AG08396 (cell line): ENCODE results near the gene PLCD1.
A peak's percentile ranks its signal among the peaks of the same experiment; 100 is the strongest.
"Not testable (repeated sequence)": the region's sequence is repeated elsewhere in the genome, so short reads cannot be mapped to it uniquely, and the experiment has no call there.

ENCODE experiments used
- DNase-seq: peaks from one replicate; pipeline ENCODE4 v3.0.0; 2012; ENCODE audit warnings: low spot score, mixed read lengths

The PLCD1 gene

DNA sequence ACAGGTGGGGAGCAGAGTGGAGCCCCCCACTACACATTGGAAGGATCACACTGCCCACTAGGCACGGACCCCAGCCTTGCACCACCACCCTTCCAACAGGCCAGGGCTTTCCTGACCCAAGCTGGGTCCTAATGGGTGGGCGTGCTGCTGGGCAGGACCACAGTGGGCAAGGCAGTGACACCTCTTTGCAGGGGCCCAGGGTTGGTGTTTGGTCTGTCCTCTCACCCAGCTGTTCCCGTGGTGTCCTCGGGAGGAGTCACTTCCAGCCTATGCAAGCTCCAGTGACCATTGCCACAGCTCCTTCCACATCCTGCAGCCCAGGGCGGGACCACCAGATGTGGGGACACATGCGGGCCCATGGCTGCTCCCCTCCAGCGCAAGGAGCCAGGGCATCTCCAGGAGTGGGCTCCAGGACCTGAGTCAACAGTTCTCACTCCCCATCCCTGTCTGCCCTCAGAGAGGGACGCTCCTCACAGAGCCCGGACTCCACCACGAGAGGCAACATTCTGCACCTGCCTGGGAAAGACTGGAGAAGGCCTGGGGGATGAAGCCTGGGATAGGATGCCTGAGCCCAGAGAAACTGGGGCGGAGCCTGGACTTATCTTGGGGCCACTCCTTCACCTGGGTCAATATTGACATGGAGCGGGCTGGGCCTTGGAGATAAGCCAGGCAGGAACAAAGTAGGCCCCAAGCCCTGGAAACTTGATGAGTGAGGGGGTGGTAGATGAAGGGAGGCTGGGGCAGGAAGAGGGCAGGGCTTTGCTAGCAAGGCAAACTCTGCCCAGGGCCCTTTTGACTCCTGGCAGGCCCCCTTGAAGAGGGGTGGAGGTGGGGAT, 42.7 kb downstream of the PLCD1 start:
- DNase-seq: no peak

DNA sequence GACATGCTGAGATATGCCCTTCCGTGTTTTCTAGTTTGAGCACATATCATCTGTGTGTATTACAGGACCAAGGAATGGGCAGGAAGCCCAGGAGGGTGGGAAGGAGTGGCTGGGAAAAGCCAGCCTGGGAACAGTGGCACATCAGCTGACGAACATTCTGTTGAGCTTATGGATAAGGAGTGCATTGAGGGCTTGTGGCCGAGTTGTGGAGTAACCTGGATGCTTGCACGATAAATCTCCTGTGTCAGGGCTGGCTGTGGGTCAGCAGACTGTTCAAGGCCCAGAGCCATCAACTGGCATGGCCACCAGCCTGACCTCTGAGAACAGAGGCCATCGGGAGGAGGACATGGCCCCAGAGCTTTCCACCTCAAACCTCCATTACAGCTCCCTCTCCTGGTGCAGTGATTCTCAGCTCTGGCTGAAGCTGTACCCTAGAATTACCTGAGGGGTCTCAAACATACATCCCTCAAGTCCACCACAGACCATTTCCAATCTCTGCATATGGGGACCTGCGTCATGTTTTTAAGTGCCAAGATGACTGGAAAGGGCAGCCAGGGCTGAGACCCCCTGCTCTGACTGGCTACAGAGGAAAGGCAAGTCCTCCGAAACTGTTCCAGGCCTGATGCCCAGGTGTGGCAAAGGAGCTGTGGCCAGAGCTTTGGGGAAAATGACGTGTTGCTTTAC, 43.7 kb downstream of the PLCD1 start:
- DNase-seq: no peak

DNA sequence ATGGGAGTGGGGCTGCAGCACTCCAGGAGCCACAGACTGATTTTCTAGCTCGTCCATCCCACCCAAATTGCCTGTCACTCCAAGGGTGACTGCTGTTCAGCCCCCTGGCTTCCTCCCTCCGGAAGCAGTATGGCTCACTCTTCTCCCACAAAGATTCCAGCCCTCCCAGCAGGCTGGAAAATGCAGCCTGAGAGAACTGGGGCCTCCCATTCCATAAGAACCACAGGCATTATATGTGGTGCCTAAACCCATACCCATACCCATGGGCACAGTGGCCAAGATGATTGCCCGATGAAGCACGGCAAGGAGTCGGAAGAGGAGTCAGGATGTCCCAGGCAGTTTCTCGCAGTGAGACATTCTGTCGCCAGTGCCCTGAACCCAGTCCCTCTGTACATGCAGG, 44.8 kb downstream of the PLCD1 start:
- no peak for DNase-seq

DNA sequence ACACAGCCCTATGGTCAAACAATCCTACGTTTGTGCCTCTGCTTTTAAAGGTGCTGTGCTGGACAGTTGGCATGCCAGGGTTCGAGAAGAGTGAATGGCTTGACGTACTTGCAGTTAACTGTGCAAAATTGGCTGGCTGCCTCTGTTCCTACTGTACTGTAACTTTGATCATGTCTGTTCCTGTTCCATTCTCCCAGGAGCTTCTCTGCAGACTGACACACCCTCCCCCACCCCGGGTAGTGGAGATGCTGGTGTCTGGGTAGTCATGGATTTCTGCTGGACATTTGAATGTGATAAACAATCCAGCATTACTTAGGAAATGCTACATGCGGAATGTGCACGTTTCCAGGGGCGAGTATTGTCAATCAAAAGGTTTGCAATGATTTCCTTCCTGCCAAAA, 45.4 kb downstream of the PLCD1 start:
- DNase-seq: no peak

DNA sequence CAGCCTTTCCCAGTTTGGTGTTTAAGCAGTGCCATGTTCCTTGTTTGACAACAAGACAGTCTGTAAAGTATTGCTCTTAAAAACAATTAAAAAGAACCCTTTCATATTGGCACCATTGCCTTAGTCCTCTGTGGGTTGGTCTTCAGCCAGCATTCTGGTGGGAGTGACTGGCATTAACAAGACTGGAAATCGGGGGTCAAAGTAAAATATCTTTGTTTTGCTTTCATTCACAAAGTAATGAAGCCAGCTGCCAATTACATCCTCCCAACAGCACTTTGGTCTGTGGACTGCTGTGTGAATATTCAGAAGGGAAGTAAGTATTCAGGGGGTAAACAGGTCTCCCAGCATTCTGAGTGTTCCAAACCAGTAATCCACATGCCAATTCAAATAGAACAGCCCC, 47.1 kb downstream of the PLCD1 start:
- DNase-seq: no peak

DNA sequence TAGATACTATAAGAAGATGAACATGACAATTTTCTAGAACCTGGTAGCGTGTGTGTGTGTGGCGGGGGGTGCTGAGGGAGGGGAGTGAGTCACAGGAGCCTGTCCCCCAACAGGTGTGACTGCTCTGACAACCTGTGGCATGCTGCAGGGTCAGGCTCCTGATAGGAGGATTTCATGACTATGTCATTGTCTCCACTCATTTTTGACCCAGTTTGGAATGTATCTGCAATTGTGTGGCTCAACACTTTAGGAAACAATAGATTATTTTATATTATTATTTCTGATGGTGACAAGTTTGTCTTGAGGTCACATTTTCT, 48.1 kb downstream of the PLCD1 start:
- DNase-seq: no peak

DNA sequence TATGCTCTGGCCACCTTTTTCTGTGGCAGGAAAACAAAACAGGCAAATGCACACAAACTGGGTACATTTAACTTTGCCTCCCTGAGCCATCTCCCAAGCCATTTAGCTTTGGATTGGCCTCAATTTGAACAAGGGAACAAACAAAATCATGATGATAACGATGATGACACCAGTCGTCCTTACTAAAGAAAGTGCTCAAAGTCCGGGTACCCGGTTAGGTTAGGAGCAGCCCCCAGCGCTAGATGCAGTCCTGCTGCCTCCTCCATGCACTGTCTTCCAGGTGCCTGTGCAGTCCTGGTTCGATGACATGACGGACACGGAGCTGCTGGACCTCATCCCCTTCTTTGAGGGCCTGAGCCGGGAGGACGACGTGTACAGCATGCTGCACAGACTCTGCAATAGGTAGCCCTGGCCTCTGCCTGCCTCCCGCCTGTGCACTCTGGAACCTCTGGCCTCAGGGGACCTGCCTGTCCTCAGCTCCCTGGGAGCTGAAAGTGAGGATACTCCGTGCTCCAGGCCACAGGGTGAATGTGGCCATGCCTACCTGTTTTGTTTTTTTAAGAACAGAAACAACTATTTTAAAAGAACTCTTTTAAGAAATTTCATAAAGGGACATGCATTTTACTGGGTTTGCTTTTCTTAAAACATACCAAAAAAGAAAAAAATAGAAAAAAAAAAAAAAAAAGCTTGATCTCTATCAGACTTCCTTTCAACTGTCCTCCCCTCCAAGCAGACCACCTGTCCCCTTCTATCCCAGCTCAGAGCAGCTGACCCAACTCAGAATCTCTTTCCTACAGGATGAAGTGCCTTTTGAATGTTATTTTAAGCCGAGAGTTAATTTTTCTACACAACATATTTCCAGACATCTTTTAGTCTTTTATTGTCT, 48.7 kb downstream of the PLCD1 start:
- DNase-seq: no peak

DNA sequence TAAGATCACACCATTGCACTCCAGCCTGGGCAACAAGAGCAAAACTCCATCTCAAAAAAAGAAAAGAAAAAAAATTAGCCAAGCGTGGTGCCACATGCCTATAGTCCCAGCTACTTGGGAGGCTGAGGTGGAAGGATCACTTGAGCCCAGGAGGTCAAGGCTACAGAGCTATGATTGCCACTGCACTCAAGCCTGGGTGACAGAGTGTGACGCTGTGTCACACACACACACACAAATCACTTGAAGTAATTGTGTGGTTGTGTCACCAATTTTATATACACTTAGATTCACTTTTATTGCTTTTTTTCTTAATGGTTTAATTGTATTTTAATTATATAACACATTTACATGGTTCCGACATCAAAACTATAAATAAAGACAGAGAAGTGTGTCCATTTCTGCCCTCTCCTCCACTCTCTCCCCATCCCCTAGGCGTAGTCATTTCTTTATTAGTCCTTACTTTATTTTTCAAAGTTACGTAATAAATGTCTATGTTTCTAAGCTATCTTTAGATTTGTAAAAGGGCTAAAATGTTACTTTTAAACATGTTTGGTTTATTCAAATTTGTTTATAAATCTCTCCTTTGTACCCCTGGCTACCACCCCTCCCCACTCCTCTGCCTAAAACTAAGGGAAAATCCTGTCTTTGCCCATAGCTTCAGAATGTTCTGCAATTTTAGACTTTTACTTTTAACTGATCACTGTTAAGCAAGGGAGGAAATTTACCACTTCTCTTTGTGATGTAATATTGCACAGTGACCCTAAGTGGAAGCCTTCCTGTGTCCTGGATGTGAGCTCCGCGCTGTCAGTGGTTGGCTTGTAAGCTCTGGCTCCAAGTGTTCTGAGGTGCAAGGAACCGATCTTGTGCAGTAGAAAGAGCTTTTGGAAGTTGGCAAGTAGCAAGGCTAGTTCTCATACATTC, 49.6 kb downstream of the PLCD1 start:
- DNase-seq: no peak

DNA sequence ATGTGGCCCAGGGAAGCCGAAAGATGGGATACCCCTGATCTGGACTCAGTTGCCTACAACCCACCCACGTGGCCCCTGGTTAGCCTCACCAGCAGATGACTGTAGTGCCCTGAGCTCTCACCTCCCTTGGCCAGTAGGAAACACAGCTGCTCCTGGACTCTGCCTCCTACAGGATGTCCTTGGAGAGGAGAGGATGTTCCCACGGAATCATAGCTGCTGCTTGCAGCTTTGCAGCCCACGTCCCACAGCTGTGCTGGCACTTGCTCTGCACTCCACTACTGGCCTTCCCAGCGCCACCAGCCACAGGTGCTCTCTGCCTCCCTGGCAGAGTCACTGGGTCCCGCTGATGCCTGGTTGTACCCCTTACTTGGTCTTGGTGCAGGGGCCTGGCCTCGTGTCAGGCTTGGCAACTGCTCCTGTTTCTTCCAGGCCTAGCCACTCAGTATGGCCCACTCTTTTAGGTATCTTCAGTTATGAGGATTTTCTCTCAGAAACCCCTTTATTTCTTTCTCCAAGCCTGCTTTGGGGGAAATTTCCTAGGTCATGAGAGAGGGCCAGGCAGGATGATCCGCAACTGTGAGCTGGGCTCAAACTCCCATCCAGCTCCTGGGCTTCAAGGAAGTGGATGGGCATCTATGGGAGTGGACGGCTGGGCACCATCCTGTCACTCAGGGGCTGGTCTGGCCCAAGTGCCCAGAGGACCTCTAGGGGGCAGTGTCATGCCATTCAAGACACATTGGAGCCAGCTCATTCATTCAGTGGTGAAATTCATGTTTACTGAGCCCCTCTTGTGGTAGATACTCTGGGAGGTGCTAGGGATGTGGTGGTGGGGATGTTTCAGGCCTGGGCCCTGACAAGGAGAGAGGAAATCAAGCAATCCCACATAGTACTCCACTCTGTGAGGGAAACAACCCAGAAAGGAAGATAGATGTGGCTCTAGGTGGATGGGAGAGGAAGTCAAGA, 55.0 kb downstream of the PLCD1 start:
- DNase-seq: peak; percentile 60

DNA sequence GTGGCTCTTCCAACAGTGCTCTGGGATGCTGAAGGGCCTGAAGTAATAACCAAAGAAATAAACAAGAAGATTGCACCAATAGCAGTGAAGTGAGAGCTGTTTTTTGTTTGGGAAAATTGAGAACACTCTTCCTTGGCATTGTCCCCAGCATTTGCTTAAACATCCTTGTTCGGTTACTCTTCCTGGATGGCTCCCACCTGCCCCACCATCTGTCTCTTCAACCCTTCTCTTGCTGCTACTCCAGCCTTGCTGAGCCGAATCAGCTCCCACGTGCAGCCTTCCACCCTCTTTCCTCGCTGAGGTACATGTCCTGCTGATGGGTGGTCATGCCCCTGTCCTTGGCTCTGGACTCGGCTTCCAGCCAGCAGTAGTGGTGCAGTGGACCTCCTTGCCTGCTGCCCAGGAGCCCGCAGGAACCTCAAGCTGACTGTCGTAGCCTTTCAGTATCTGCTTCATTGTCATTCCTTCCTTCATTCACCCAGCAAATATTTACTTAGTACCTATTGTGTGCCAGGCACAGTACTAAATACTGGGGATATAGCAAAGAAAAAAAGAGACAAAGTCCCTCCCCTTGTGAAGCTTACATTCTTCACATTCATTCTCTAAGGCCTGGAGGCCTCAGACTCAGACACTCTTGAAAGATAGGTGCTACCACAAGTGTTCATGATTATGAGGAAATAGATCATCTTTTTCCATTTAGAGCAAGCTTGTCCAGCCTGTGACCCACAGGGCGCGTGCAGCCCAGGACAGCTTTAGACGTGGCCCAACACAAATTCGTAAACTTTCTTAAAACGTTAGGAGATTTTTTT, 56.0 kb downstream of the PLCD1 start:
- no peak for DNase-seq

DNA sequence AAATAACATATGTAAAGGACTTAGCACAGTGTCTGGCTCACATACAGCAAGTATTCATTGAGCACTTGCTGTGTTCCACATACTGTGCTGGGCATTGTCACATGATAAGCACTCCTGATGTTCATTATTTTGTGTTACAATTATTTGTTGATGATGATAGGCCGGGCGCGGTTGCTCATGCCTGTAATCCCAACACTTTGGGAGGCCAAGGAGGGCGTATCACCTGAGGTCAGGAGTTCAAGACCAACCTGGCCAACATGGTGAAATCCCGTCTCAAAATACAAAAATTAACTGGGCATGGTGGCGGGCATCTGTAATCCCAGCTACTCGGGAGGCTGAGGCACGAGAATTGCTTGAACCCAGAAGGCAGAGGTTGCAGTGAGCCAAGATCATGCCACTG, 57.4 kb downstream of the PLCD1 start:
- DNase-seq: not testable (repeated sequence)

DNA sequence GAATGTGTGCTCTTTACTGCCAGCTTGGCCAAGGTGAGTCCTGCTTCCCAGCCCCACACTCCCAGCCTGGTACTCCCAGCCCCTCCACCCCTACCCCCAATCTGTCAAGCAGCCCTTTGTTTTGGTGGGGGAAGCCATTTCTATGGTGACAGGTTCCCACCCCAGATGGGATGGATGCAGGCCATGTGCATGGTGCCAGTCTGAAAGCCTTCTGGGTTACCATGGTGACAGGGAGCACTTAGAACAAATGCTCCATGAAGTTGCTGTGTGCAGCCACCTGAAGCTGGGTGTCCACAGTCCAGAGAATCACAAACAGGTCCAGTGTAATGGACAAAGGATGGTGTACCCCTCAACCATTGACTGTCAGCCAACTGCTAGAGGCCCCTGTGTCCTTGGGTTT, 58.0 kb downstream of the PLCD1 start:
- DNase-seq: no peak

DNA sequence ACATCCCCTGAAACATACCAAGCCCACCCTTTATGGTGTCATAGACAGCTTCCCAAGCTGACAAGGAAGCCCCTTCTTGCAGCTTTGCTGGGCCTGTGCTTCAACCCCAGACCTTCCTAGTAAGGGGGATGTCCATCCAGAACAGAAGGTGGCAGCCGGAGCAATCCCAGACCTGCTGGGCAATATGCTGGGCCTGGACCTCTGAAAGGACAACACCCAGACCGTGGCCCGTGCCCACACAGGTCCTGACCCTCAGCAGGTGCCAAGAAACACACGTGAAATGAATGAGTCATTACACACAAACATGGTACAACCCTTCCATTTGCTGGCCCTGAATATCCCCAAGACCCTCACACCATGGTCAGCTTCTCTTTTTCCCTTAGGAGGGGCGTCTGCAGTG, 58.6 kb downstream of the PLCD1 start:
- no peak for DNase-seq

DNA sequence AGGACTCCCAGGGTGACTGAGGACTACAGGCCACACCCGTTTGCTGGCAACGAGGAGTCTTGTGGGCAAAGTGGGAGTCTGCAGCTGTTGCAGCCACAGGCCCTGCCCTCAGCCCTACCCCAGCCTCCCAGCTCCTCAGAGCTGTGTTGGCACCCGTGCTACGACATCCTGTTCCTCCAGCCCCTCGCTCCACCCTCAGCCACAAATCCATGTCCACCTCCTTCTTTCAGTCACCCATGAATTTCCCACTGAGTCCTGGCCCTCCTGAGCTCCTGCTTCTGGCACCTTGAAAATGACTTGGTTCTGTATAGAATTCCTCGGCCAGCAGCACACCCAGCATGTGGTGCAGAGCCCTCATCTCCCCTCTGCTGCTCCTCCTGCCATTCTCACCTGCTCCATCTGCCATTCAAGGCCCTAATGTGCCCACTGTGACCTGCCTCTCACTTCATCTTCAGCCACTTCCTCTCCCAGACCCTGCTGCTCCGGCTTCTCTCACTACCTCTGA, 59.8 kb downstream of the PLCD1 start:
- no peak for DNase-seq

DNA sequence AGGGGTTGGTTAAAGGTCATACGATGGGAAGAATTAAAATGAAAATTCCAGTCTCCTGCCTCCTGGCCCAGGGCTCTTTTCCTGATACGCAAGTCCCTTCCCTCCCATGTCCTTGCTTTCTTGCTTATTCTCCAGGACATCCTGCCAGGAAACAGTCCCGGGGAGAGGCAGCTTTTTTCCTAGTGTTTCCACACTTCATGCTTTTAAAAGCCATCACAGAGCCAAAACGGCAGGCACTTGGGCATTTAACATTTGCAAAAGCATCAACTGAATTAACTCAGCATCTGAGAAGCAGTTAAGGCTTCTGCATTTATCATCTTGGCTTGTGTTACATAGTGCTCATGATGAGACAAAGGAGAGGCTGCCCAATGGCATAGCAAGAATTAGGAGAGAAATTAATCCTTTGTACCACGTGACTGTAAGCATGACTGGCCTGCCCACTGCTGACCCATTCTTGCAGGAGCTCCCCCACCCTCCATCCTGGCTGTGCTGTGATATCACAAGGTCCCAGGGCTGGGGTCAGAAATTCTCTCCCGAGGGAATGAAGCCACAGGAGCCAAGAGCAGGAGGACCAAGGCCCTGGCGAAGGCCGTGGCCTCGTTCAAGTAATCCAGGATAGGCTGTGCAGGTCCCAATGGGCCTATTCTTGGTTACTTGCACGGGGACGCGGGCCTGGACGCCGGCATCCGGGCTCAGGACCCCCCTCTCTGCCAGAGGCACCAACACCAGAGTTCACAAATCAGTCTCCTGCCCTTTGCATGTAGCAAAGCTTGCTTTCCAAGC, 60.4 kb downstream of the PLCD1 start:
- no peak for DNase-seq

DNA sequence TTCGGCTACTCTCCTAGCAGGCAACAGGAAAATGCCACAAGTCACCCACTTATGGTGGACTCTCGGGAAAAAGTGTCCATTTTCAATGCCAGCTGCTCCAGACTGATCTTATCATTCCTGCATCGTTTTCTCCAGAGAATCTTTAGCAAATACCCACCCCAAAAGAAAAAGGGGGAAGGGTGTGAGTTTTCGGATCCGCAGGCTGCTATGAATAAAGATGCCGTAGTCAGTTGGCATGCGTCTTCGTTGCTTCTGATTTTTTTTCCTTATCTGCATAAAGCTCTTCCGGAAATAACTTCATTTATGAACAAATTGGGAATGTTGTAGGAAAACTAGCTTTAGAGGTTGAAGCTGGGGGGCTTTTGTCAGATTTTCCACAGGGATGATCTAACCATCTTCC, 61.2 kb downstream of the PLCD1 start:
- DNase-seq: no peak

DNA sequence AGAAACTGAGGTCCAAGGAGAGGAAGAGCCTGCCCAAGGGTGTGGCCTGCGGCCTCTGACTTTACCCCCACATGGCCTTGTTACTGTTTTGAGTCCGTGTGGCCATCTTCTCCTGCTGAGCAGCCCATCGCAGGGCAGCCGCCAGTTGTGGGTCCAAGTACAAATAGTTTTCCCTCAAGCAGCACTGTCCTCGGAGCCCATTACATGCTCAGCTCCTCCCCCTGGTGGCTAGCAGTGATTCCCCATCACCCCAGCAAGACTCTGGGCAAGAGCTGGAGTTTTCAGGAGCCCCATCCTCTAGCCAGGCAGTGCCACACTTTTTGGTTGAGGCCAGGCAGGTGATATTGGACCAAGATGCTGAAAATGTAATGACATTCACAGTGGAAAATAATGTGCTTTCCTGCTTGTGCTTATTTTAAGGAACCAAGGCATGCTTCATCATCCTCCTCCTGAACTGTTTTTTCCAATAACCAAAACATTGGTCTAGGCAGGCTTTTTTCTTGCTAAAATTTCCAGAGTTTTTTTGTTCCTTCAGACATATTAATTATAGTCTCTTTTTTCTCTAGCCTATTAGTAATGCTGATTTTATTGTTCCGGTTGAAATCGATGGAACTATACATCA, 62.1 kb downstream of the PLCD1 start:
- DNase-seq: peak; percentile 74

DNA sequence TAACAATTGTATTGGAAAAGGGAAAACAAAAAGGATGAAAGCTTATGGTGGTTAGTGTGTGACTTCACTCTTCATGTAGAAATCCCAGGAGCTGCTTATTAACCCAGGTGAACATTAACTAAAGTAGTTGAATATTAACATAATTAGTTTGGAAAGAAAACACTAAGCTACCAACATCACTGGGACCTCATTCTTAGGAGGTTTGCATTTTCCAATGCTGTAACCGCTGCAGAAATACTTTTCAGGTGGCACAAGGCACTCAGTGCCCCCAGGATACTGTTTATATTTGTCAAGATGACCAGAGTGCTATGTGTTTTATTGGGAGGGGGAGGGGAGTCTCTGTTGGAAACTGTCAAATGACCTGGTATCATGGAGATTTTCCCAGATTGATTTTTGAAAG, 64.7 kb downstream of the PLCD1 start:
- DNase-seq: no peak
